ENCODE results near the gene ELN. TPM values are rescaled to one million over a fixed set of nuclear protein-coding genes. Genes with fewer than 3 reads are reported as not detected.

ELN gene
- total and polyA plus RNA-seq, 5 experiments from 2014 or later, result not detected

GRCh38 chr7:74019149-74019548 lies 8.8 kb upstream of the ELN start:
- Mint-ChIP-seq H3K4me1 (no peaks in the 10 kb centered on the region), H3K27ac (no peak overlapping the region), H3K9me3 (no peaks in the 10 kb centered on the region), H3K36me3 (no peaks in the 10 kb centered on the region), H3K4me3 (no peak overlapping the region), H3K27me3 (peaks cover 2 to 29% (median 15%) of the 10 kb centered on the region in 5 donors)
- ATAC-seq (no peak), DNase-seq (no peak)
- POLR2A ChIA-PET, result interaction anchor here (0.6 kb wide), 1 partner anchor 555 kb away, joined by 5 read pairs; no protein-coding TSS in a partner anchor

GRCh38 chr7:74020390-74020789 lies 7.6 kb upstream of the ELN start:
- peaks cover 0 to 3% (median 0%) of the 10 kb centered on the region in 4 donors for H3K4me1 Mint-ChIP-seq
- DNase-seq (no peak), ATAC-seq (no peak)
- H3K27ac Mint-ChIP-seq, result no peak overlapping the region
- no peak overlapping the region for H3K4me3 Mint-ChIP-seq
- H3K27me3 Mint-ChIP-seq, result peaks cover 9 to 34% (median 24%) of the 10 kb centered on the region in 5 donors
- no peaks in the 10 kb centered on the region for H3K9me3 Mint-ChIP-seq
- H3K36me3 Mint-ChIP-seq, result no peaks in the 10 kb centered on the region
- POLR2A ChIA-PET, result no interaction called here

GRCh38 chr7:74021546-74022320 lies 6.2 kb upstream of the ELN start:
- Mint-ChIP-seq H3K36me3 (no peaks in the 10 kb centered on the region), H3K27me3 (peaks cover 16 to 47% (median 36%) of the 10 kb centered on the region in 5 donors), H3K4me1 (peaks cover 3 to 17% (median 8%) of the 10 kb centered on the region in 4 donors), H3K27ac (peak overlapping the region in 1 of 10 donors; percentile 62), H3K4me3 (no peak overlapping the region), H3K9me3 (peaks cover 0 to 1% (median 0%) of the 10 kb centered on the region in 9 donors)
- no peak for ATAC-seq
- no peak for DNase-seq
- POLR2A ChIA-PET, result no interaction called here

- peaks cover 17 to 53% (median 37%) of the 10 kb centered on the region in 5 donors for H3K27me3 Mint-ChIP-seq
- peak overlapping the region in 1 of 10 donors; percentile 19 for H3K27ac Mint-ChIP-seq
- H3K4me3 Mint-ChIP-seq, result no peak overlapping the region
- DNase-seq, result no peak
- peaks cover 3 to 19% (median 9%) of the 10 kb centered on the region in 4 donors for H3K4me1 Mint-ChIP-seq
- ATAC-seq, result no peak
- H3K9me3 Mint-ChIP-seq, result peaks cover 0 to 1% (median 0%) of the 10 kb centered on the region in 9 donors
- no peaks in the 10 kb centered on the region for H3K36me3 Mint-ChIP-seq
- POLR2A ChIA-PET, result no interaction called here
These were observed 5.5 kb upstream of the ELN start for GRCh38 chr7:74022507-74022906.

- peaks cover 0 to 1% (median 0%) of the 10 kb centered on the region in 9 donors for H3K9me3 Mint-ChIP-seq
- DNase-seq (no peak), ATAC-seq (no peak)
- H3K27me3 Mint-ChIP-seq, result peaks cover 17 to 49% (median 37%) of the 10 kb centered on the region in 5 donors
- no peak overlapping the region for H3K27ac Mint-ChIP-seq
- H3K4me3 Mint-ChIP-seq, result no peak overlapping the region
- POLR2A ChIA-PET, result no interaction called here
- no peaks in the 10 kb centered on the region for H3K36me3 Mint-ChIP-seq
- peaks cover 3 to 19% (median 9%) of the 10 kb centered on the region in 4 donors for H3K4me1 Mint-ChIP-seq
These were observed 4.9 kb upstream of the ELN start for GRCh38 chr7:74023092-74023536.

GRCh38 chr7:74023786-74024185 lies 4.2 kb upstream of the ELN start:
- Mint-ChIP-seq H3K27me3 (peaks cover 20 to 50% (median 35%) of the 10 kb centered on the region in 5 donors), H3K36me3 (no peaks in the 10 kb centered on the region)

GRCh38 chr7:74025146-74025545 lies 2.8 kb upstream of the ELN start:
- H3K4me1 Mint-ChIP-seq, result peaks cover 12 to 30% (median 17%) of the 10 kb centered on the region in 4 donors
- POLR2A ChIA-PET, result no interaction called here
- peaks cover 0 to 1% (median 0%) of the 10 kb centered on the region in 9 donors for H3K9me3 Mint-ChIP-seq
- no peak for ATAC-seq
- H3K27ac Mint-ChIP-seq, result no peak overlapping the region
- H3K27me3 Mint-ChIP-seq, result peaks cover 30 to 60% (median 42%) of the 10 kb centered on the region in 5 donors
- H3K36me3 Mint-ChIP-seq, result no peaks in the 10 kb centered on the region
- no peak overlapping the region for H3K4me3 Mint-ChIP-seq
- no peak for DNase-seq

More at GRCh38 chr7:74023786-74024185, 4.2 kb upstream of the ELN start:
- POLR2A ChIA-PET, result no interaction called here
- no peak overlapping the region for H3K4me3 Mint-ChIP-seq
- no peak for DNase-seq
- ATAC-seq, result no peak
- H3K27ac Mint-ChIP-seq, result no peak overlapping the region
- H3K4me1 Mint-ChIP-seq, result peaks cover 5 to 23% (median 11%) of the 10 kb centered on the region in 4 donors
- H3K9me3 Mint-ChIP-seq, result peaks cover 0 to 1% (median 0%) of the 10 kb centered on the region in 9 donors

- Mint-ChIP-seq H3K36me3 (no peaks in the 10 kb centered on the region), H3K4me3 (peak overlapping the region in 1 of 10 donors; percentile 22), H3K27ac (no peak overlapping the region), H3K27me3 (peaks cover 30 to 62% (median 45%) of the 10 kb centered on the region in 5 donors), H3K4me1 (peaks cover 12 to 30% (median 17%) of the 10 kb centered on the region in 4 donors), H3K9me3 (peaks cover 0 to 1% (median 0%) of the 10 kb centered on the region in 9 donors)
- no peak for ATAC-seq
- DNase-seq, result no peak
- POLR2A ChIA-PET, result no interaction called here
These were observed 2.2 kb upstream of the ELN start for GRCh38 chr7:74025730-74026129.

GRCh38 chr7:74026406-74026902 lies 1.5 kb upstream of the ELN start:
- Mint-ChIP-seq H3K9me3 (peaks cover 0 to 1% (median 0%) of the 10 kb centered on the region in 9 donors), H3K27ac (peak overlapping the region in 1 of 10 donors; percentile 59), H3K4me1 (peaks cover 12 to 30% (median 17%) of the 10 kb centered on the region in 4 donors), H3K36me3 (no peaks in the 10 kb centered on the region), H3K27me3 (peaks cover 30 to 70% (median 52%) of the 10 kb centered on the region in 5 donors), H3K4me3 (peak overlapping the region in 1 of 10 donors; percentile 43)
- DNase-seq, result no peak
- peak in 1 of 2 donors; percentile 28 for ATAC-seq
- POLR2A ChIA-PET, result no interaction called here

- Mint-ChIP-seq H3K36me3 (no peaks in the 10 kb centered on the region), H3K27ac (peak overlapping the region in 1 of 10 donors; percentile 59), H3K4me1 (peaks cover 12 to 30% (median 17%) of the 10 kb centered on the region in 4 donors), H3K4me3 (peak overlapping the region in 1 of 10 donors; percentile 43), H3K27me3 (peaks cover 31 to 75% (median 55%) of the 10 kb centered on the region in 5 donors), H3K9me3 (peaks cover 0 to 1% (median 0%) of the 10 kb centered on the region in 9 donors)
- POLR2A ChIA-PET, result no interaction called here
- DNase-seq (peak; percentile 27 to 71 (median 53)), ATAC-seq (peak; percentile 74 to 82)
These were observed 880 bp upstream of the ELN start for GRCh38 chr7:74026903-74027682.

GRCh38 chr7:74028321-74028838 lies 407 bp downstream of the ELN start:
- Mint-ChIP-seq H3K27ac (peak overlapping the region in 1 of 10 donors; percentile 13), H3K4me1 (peaks cover 12 to 30% (median 17%) of the 10 kb centered on the region in 4 donors), H3K36me3 (no peaks in the 10 kb centered on the region), H3K9me3 (peaks cover 0 to 1% (median 0%) of the 10 kb centered on the region in 9 donors), H3K4me3 (no peak overlapping the region), H3K27me3 (peaks cover 30 to 73% (median 56%) of the 10 kb centered on the region in 5 donors)
- DNase-seq (no peak), ATAC-seq (no peak)
- POLR2A ChIA-PET, result no interaction called here

GRCh38 chr7:74029089-74029785 lies 1.3 kb downstream of the ELN start:
- H3K27ac Mint-ChIP-seq, result peak overlapping the region in 1 of 10 donors; percentile 13
- no peaks in the 10 kb centered on the region for H3K36me3 Mint-ChIP-seq
- H3K4me3 Mint-ChIP-seq, result peak overlapping the region in 2 of 10 donors; percentile 5 to 25
- ATAC-seq (no peak), DNase-seq (no peak)
- POLR2A ChIA-PET, result no interaction called here
- H3K4me1 Mint-ChIP-seq, result peaks cover 12 to 30% (median 17%) of the 10 kb centered on the region in 4 donors
- H3K27me3 Mint-ChIP-seq, result peaks cover 27 to 65% (median 49%) of the 10 kb centered on the region in 5 donors
- H3K9me3 Mint-ChIP-seq, result peaks cover 0 to 1% (median 0%) of the 10 kb centered on the region in 9 donors
